Testis (tissue), 3 donors: ENCODE data around the gene CORIN. TPM values are rescaled to one million over a fixed set of nuclear protein-coding genes. Genes with fewer than 3 reads are reported as not detected.
A peak's percentile ranks its signal among the peaks of the same experiment; 100 is the strongest.

ENCODE experiments used
- DNase-seq: peaks from one replicate; pipeline ENCODE4 v3.0.0-alpha.2; 2019
- H3K27ac ChIP-seq, 2 donors: fragments of 200-600 bp; sonication (generic); one replicate each; pipeline ENCODE4 v1.5.1; 2019
- H3K27me3 ChIP-seq: fragments of 200-600 bp; sonication (generic); one replicate; pipeline ENCODE4 v1.5.1; 2019
- H3K36me3 ChIP-seq: fragments of 200-600 bp; sonication (generic); one replicate; pipeline ENCODE4 v1.5.1; 2017; ENCODE audit warnings: low read depth; ENCODE audit errors: missing control alignments
- H3K4me1 ChIP-seq: fragments of 200-600 bp; sonication (generic); one replicate; pipeline ENCODE4 v1.5.1; 2019
- H3K4me3 ChIP-seq, 2 donors: fragments of 200-600 bp; sonication (generic); one replicate each; pipeline ENCODE4 v1.5.1; 2017 to 2019
- H3K9me3 ChIP-seq: fragments of 200-600 bp; sonication (generic); one replicate; pipeline ENCODE4 v1.5.1; 2017
- CTCF ChIP-seq, 3 experiments: fragments of 450-650 bp in 2 of 3; fragments of 200-600 bp in 1 of 3; sonication (generic) in 1 of 3; IDR thresholded peaks; one replicate each; pipeline ENCODE4 v1.5.1; 2016 to 2019; ENCODE audit warnings: antibody characterized with exemption in 3 of 3, mild to moderate bottlenecking in 2 of 3, moderate library complexity in 1 of 3
- POLR2A ChIP-seq: fragments of 450-650 bp; IDR thresholded peaks from one replicate; pipeline ENCODE4 v1.6.1; 2017; ENCODE audit warnings: antibody characterized with exemption, mild to moderate bottlenecking, moderate library complexity
- WGBS, 2 donors: methylation state at CpG; one replicate each; pipeline ENCODE4 v1.1.5; 2018; 5-methylcytosine and 5-hydroxymethylcytosine counted together
- intact Hi-C: fragments of 100-400 bp; cut with DNase I; formaldehyde crosslinking; loops from one replicate; pipeline ENCODE4 v1.15.1; 2023; ENCODE audit warnings: low total_unique reads
- polyA plus RNA-seq: library from polyadenylated mRNA; stranded (reverse); fragments of 350-450 nt; fragmentation: Illumina TruSeq; extraction: RNeasy Lipid Tissue Mini Kit (QIAGEN cat#74804); gene quantifications from one replicate; pipeline ENCODE4 v1.2.3, GENCODE V29; 2014; ENCODE audit warnings: low read depth, low replicate concordance; ENCODE audit not compliant: insufficient read depth
- total RNA-seq, 2 donors: library from RNA; depleted of rRNA; stranded (reverse); fragments of >200 nt; gene quantifications; one replicate each; pipeline ENCODE4 v1.2.3, GENCODE V29; 2016

The CORIN gene
- total and polyA plus RNA-seq, 3 donors from 2014 or later, result 4.6 to 6.1 (median 4.7) TPM

GRCh38 chr4:47647029-47647428, 190.8 kb downstream of the CORIN start:
- 72 to 82% methylated on average over 3 of the region's 3 CpGs for WGBS, 2 donors
- no peaks in the 10 kb centered on the region for H3K27me3 ChIP-seq
- intact Hi-C loops, result no loop called here
- no peaks in the 10 kb centered on the region for H3K36me3 ChIP-seq
- no peak for DNase-seq
- no peaks in the 10 kb centered on the region for H3K9me3 ChIP-seq
- H3K4me1 ChIP-seq, result no peaks in the 10 kb centered on the region
- H3K4me3 ChIP-seq, result no peak overlapping the region
- TF ChIP-seq CTCF (IDR thresholded peaks at IDR 0.05), result no peak
- no peak for TF ChIP-seq POLR2A
- no peak overlapping the region for H3K27ac ChIP-seq

GRCh38 chr4:47646372-47646771, 191.5 kb downstream of the CORIN start:
- DNase-seq, result no peak
- TF ChIP-seq CTCF (IDR thresholded peaks at IDR 0.05) (no peak), POLR2A (no peak)
- Histone ChIP-seq H3K4me3 (no peak overlapping the region), H3K36me3 (no peaks in the 10 kb centered on the region), H3K27ac (no peak overlapping the region), H3K9me3 (no peaks in the 10 kb centered on the region), H3K4me1 (no peaks in the 10 kb centered on the region), H3K27me3 (no peaks in the 10 kb centered on the region)
- WGBS, 2 donors, result 83 to 85% methylated on average over 3 of the region's 3 CpGs
- intact Hi-C loops, result no loop called here

- WGBS, 2 donors, result 68 to 79% methylated on average over 6 of the region's 6 CpGs
- H3K27me3 ChIP-seq, result no peaks in the 10 kb centered on the region
- no peaks in the 10 kb centered on the region for H3K9me3 ChIP-seq
- no peak for TF ChIP-seq CTCF (IDR thresholded peaks at IDR 0.05)
- no peak overlapping the region for H3K4me3 ChIP-seq
- H3K36me3 ChIP-seq, result no peaks in the 10 kb centered on the region
- DNase-seq, result no peak
- intact Hi-C loops, result no loop called here
- peak overlapping the region in 1 of 2 donors; percentile 39 for H3K27ac ChIP-seq
- no peaks in the 10 kb centered on the region for H3K4me1 ChIP-seq
Measured at GRCh38 chr4:47643845-47644244, 194.0 kb downstream of the CORIN start.

- no peaks in the 10 kb centered on the region for H3K36me3 ChIP-seq
- no peak overlapping the region for H3K4me3 ChIP-seq
- peak overlapping the region in 1 of 2 donors; percentile 39 for H3K27ac ChIP-seq
- intact Hi-C loops, result no loop called here
- whole genome bisulfite sequencing, 2 donors, result 56 to 69% methylated on average over 7 of the region's 7 CpGs
- H3K4me1 ChIP-seq, result no peaks in the 10 kb centered on the region
- TF ChIP-seq POLR2A, result no peak
- TF ChIP-seq CTCF (IDR thresholded peaks at IDR 0.05), result no peak
- no peaks in the 10 kb centered on the region for H3K27me3 ChIP-seq
- H3K9me3 ChIP-seq, result no peaks in the 10 kb centered on the region
- no peak for DNase-seq
Measured at GRCh38 chr4:47642985-47643760, 194.7 kb downstream of the CORIN start.
